HCT116 (cell line): Measurements from ENCODE around the gene TLE5. TPM values are rescaled to one million over a fixed set of nuclear protein-coding genes. Genes with fewer than 3 reads are reported as not detected.

Experiments used
- ATAC-seq: fragments of 200-7000 bp; cut with Tn5 transposase; 2 replicates; pipeline ENCODE4 v1.9.1; 2020; ENCODE audit warnings: mild to moderate bottlenecking, moderate library complexity
- BruUV-seq: library from RNA; stranded (reverse); fragments of 400-500 nt; replicated peaks from 2 replicates; lab custom pipeline; 2021; lab: Mats Ljungman, UMichigan
- CTCF ChIA-PET: fragments of 300-600 bp; sonication (Branson Sonifier 250); formaldehyde crosslinking; loops from one replicate; lab custom pipeline; 2021; ENCODE audit warnings: antibody characterized with exemption; lab: Charles Lee
- POLR2A ChIA-PET: fragments of 300-600, 350-600 bp; sonication (Branson Sonifier 250); formaldehyde crosslinking; loops from one replicate; lab custom pipeline; 2021; ENCODE audit warnings: antibody characterized with exemption; lab: Charles Lee
- RAD21 ChIA-PET, 2 experiments: fragments of 300-600 bp; sonication (Branson Sonifier 250); formaldehyde crosslinking; loops; one replicate each; lab custom pipeline; 2023; ENCODE audit warnings: low total read pairs in 2 of 2; ENCODE audit not compliant: uncharacterized antibody in 2 of 2, unreplicated experiment in 2 of 2, low non-redundant PET in 1 of 2; lab: Charles Lee
- DNase-seq: peaks from one replicate; pipeline ENCODE4 v3.0.0-alpha.2; 2010; ENCODE audit warnings: low read depth, low spot score
- H2AFZ ChIP-seq: fragments of 200-600 bp; shearing (Covaris generic), sonication (generic); 2 replicates; pipeline ENCODE4 v1.6.1; 2017; ENCODE audit warnings: low read depth, mixed run types, mixed read lengths, antibody characterized with exemption, low read length; ENCODE audit not compliant: poor library complexity, severe bottlenecking
- H3K27ac ChIP-seq: 2 replicates; pipeline ENCODE4 v1.5.1; 2012; ENCODE audit warnings: low read depth, low read length
- H3K27me3 ChIP-seq: fragments of 200-600 bp; sonication (generic); 2 replicates; pipeline ENCODE4 v1.6.1; 2016; ENCODE audit warnings: mixed run types, low read length, mixed read lengths; ENCODE audit not compliant: insufficient read depth
- H3K36me3 ChIP-seq, 2 experiments: fragments of 200-500 bp in 1 of 2; fragments of 200-600 bp in 1 of 2; sonication (Bioruptor generic) in 1 of 2; sonication (generic) in 1 of 2; 2 replicates each; pipeline versions ENCODE4 v1.5.1 to v1.6.1; 2014 to 2016; ENCODE audit warnings: low read length in 2 of 2, inconsistent platforms in 1 of 2, mixed read lengths in 1 of 2, mixed run types in 1 of 2; ENCODE audit not compliant: insufficient read depth in 2 of 2, control insufficient read depth in 1 of 2
- H3K4me1 ChIP-seq, 2 experiments: fragments of 200-600 bp in 1 of 2; sonication (generic) in 1 of 2; 2 replicates each; pipeline versions ENCODE4 v1.5.1 to v1.6.1; 2012 to 2017; ENCODE audit warnings: low read length in 2 of 2, inconsistent platforms in 1 of 2, mild to moderate bottlenecking in 1 of 2, mixed read lengths in 1 of 2, mixed run types in 1 of 2, moderate library complexity in 1 of 2; ENCODE audit not compliant: insufficient read depth in 2 of 2, control insufficient read depth in 1 of 2
- H3K4me2 ChIP-seq: fragments of 200-600 bp; sonication (generic); 2 replicates; pipeline ENCODE4 v1.6.1; 2017; ENCODE audit warnings: mixed run types, low read length, mixed read lengths
- H3K4me3 ChIP-seq, 2 experiments: fragments of 200-600 bp in 1 of 2; sonication (generic) in 1 of 2; replicated peaks in 1 of 2; 2 replicates each; pipeline ENCODE4 v1.5.1; 2011 to 2016; ENCODE audit warnings: low read length in 2 of 2, control low read depth in 1 of 2, low read depth in 1 of 2, mild to moderate bottlenecking in 1 of 2, mixed read lengths in 1 of 2, mixed run types in 1 of 2
- H3K79me2 ChIP-seq: fragments of 200-600 bp; sonication (generic); 2 replicates; pipeline ENCODE4 v1.6.1; 2017; ENCODE audit warnings: mild to moderate bottlenecking, mixed run types, low read length, moderate library complexity, mixed read lengths; ENCODE audit not compliant: insufficient read depth
- H3K9ac ChIP-seq: fragments of 200-600 bp; sonication (generic); 2 replicates; pipeline ENCODE4 v1.6.1; 2016; ENCODE audit warnings: low read length, mixed read lengths
- H3K9me2 ChIP-seq: fragments of 200-600 bp; sonication (generic), shearing (Covaris generic); 2 replicates; pipeline ENCODE4 v1.6.1; 2017; ENCODE audit warnings: mixed run types, mild to moderate bottlenecking, moderate library complexity; ENCODE audit not compliant: insufficient read depth
- H3K9me3 ChIP-seq, 2 experiments: fragments of 200-500 bp in 1 of 2; fragments of 200-600 bp in 1 of 2; sonication (Bioruptor generic) in 1 of 2; sonication (generic) in 1 of 2; 2 replicates each; pipeline ENCODE4 v1.6.1; 2014 to 2017; ENCODE audit warnings: low read length in 2 of 2, mixed read lengths in 2 of 2, inconsistent platforms in 1 of 2, low read depth in 1 of 2, mild to moderate bottlenecking in 1 of 2, mixed run types in 1 of 2, moderate library complexity in 1 of 2; ENCODE audit not compliant: control insufficient read depth in 1 of 2, insufficient read depth in 1 of 2
- H4K20me1 ChIP-seq: fragments of 200-600 bp; sonication (generic), shearing (Covaris generic); 2 replicates; pipeline ENCODE4 v1.6.1; 2017; ENCODE audit warnings: mixed run types, mild to moderate bottlenecking, moderate library complexity; ENCODE audit not compliant: insufficient read depth
- ATF3 ChIP-seq: IDR thresholded peaks from 2 replicates; pipeline ENCODE4 v1.6.1; 2012
- CBX3 ChIP-seq: IDR thresholded peaks from 2 replicates; pipeline ENCODE4 v1.6.1; 2012; ENCODE audit warnings: low read depth
- CEBPB ChIP-seq: IDR thresholded peaks from 2 replicates; pipeline ENCODE4 v1.6.1; 2012; ENCODE audit warnings: low read depth
- CTCF ChIP-seq, 3 experiments: fragments of 200-600 bp in 1 of 3; sonication (generic) in 1 of 3; IDR thresholded peaks in 2 of 3; conservative IDR thresholded peaks in 1 of 3; 2 replicates each; pipeline ENCODE4 v1.5.1; 2012 to 2017; ENCODE audit warnings: low read depth in 2 of 3, low read length in 2 of 3, antibody characterized with exemption in 1 of 3, borderline replicate concordance in 1 of 3, control low read depth in 1 of 3, mild to moderate bottlenecking in 1 of 3, mixed read lengths in 1 of 3, mixed run types in 1 of 3, moderate library complexity in 1 of 3; ENCODE audit not compliant: insufficient read depth in 1 of 3
- EZH2 ChIP-seq: fragments of 200-600 bp; sonication (generic); IDR thresholded peaks from 2 replicates; pipeline ENCODE4 v1.6.1; 2017; ENCODE audit warnings: antibody characterized with exemption, mixed run types
- EZH2phosphoT487 ChIP-seq: fragments of 200-600 bp; IDR thresholded peaks from 2 replicates; pipeline ENCODE4 v1.6.1; 2018; ENCODE audit warnings: antibody characterized with exemption, borderline replicate concordance
- FOSL1 ChIP-seq: IDR thresholded peaks from 2 replicates; pipeline ENCODE4 v1.6.1; 2012; ENCODE audit warnings: low read depth
- MAX ChIP-seq: IDR thresholded peaks from 2 replicates; pipeline ENCODE4 v1.6.1; 2012
- POLR2A ChIP-seq: IDR thresholded peaks from 2 replicates; pipeline ENCODE4 v1.7.0; 2011; ENCODE audit warnings: borderline replicate concordance; ENCODE audit not compliant: insufficient read depth, insufficient read length; ENCODE audit errors: extremely low read depth
- RAD21 ChIP-seq: IDR thresholded peaks from 2 replicates; pipeline ENCODE4 v1.6.1; 2012; ENCODE audit warnings: low read depth, mild to moderate bottlenecking
- REST ChIP-seq: IDR thresholded peaks from 2 replicates; pipeline ENCODE4 v1.6.1; 2012; ENCODE audit warnings: low read depth
- SIN3A ChIP-seq: IDR thresholded peaks from 2 replicates; pipeline ENCODE4 v1.6.1; 2012; ENCODE audit warnings: low read depth
- SRF ChIP-seq: IDR thresholded peaks from 2 replicates; pipeline ENCODE4 v1.6.1; 2012; ENCODE audit warnings: low read depth
- TCF7L2 ChIP-seq: IDR thresholded peaks from 2 replicates; pipeline ENCODE4 v1.7.0; 2011; ENCODE audit warnings: borderline replicate concordance, inconsistent platforms; ENCODE audit not compliant: insufficient read depth, insufficient read length; ENCODE audit errors: extremely low read depth
- YY1 ChIP-seq: IDR thresholded peaks from 2 replicates; pipeline ENCODE4 v1.6.1; 2011; ENCODE audit warnings: low read length, low read depth, moderate library complexity, mild to moderate bottlenecking; ENCODE audit not compliant: insufficient replicate concordance; ENCODE audit errors: extremely low read depth
- ZFX ChIP-seq: fragments of 450-650 bp; IDR thresholded peaks from 2 replicates; pipeline ENCODE4 v1.6.1; 2017
- intact Hi-C: fragments of 100-400 bp; cut with micrococcal nuclease; formaldehyde crosslinking; loops from 2 replicates; pipeline ENCODE4 v1.10.0; 2022
- total RNA-seq: library from RNA; stranded (reverse); gene quantifications from one replicate; pipeline ENCODE4 v1.2.1, GENCODE V29; 2021; ENCODE audit not compliant: unreplicated experiment
- TF ChIP-seq, protein P1 (sequence below): IDR thresholded peaks from 2 replicates; pipeline ENCODE4 v1.6.1; 2011; ENCODE audit warnings: mild to moderate bottlenecking, low read length, moderate library complexity; ENCODE audit not compliant: insufficient replicate concordance; ENCODE audit errors: extremely low read depth

The TLE5 gene
- total RNA-seq, 1 experiment from 2014 or later: 263 TPM

- TF ChIP-seq EZH2phosphoT487 (no peak), ZFX (no peak), FOSL1 (no peak), SRF (no peak), POLR2A (no peak), CBX3 (no peak), CTCF (IDR thresholded peaks at IDR 0.05 in 2 of 3, conservative IDR thresholded peaks at IDR 0.05 in 1 of 3; ENCODE audit: borderline replicate concordance in 1 of 3, insufficient read depth in 1 of 3, low read depth in 2 of 3, low read length in 2 of 3) (no peak), SIN3A (no peak), RAD21 (no peak), EZH2 (no peak), ATF3 (no peak), REST (no peak), MAX (no peak), TCF7L2 (no peak), YY1 (no peak), CEBPB (no peak)
- TF ChIP-seq, protein P1, sequence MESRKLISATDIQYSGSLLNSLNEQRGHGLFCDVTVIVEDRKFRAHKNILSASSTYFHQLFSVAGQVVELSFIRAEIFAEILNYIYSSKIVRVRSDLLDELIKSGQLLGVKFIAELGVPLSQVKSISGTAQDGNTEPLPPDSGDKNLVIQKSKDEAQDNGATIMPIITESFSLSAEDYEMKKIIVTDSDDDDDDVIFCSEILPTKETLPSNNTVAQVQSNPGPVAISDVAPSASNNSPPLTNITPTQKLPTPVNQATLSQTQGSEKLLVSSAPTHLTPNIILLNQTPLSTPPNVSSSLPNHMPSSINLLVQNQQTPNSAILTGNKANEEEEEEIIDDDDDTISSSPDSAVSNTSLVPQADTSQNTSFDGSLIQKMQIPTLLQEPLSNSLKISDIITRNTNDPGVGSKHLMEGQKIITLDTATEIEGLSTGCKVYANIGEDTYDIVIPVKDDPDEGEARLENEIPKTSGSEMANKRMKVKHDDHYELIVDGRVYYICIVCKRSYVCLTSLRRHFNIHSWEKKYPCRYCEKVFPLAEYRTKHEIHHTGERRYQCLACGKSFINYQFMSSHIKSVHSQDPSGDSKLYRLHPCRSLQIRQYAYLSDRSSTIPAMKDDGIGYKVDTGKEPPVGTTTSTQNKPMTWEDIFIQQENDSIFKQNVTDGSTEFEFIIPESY: no peak
- CTCF ChIA-PET: interaction anchor here (0.9 to 1.4 kb wide), 2 partner anchors 21 to 54 kb away, joined by 3 read pairs; no protein-coding TSS in a partner anchor
- ATAC-seq: no peak
Observed at GRCh38 chr19:3054265-3054971, 7.9 kb downstream of the TLE5 start.

More at GRCh38 chr19:3054265-3054971, 7.9 kb downstream of the TLE5 start:
- Histone ChIP-seq H3K36me3 (peaks cover 11 to 15% of the 10 kb centered on the region in 2 experiments), H3K27me3 (no peaks in the 10 kb centered on the region), H3K4me1 (peaks cover 25 to 46% of the 10 kb centered on the region in 2 experiments), H3K9ac (peak overlapping the region; percentile 5; the same call in 1 of the 2 replicates), H3K9me3 (no peaks in the 10 kb centered on the region), H3K27ac (peak overlapping the region; percentile 88), H3K79me2 (peaks cover 19% of the 10 kb centered on the region; the same call in 1 of the 2 replicates), H3K4me3 (no peak overlapping the region), H2AFZ (no peak overlapping the region), H4K20me1 (no peaks in the 10 kb centered on the region), H3K9me2 (no peaks in the 10 kb centered on the region), H3K4me2 (peak overlapping the region; percentile 75)
- intact Hi-C loops: no loop called here
- no TSS peak for BruUV-seq
- RAD21 ChIA-PET: no interaction called here
- POLR2A ChIA-PET: no interaction called here
- no peak for DNase-seq
